Measurements from ENCODE around the gene ADH1A.

- no peak for TF ChIP-seq POLR2A (IDR thresholded peaks at IDR 0.05)
- no peak for TF ChIP-seq CTCF (IDR thresholded peaks at IDR 0.05)
Observed at GRCh38 chr4:99314211-99314610, 23.4 kb upstream of the ADH1A start.
